H1 (cell line): ENCODE measurements around the gene RGS8. TPM values are rescaled to one million over a fixed set of nuclear protein-coding genes. Genes with fewer than 3 reads are reported as not detected.

Experiments
- RFX5 ChIP-seq: IDR thresholded peaks from 2 replicates; pipeline ENCODE4 v1.6.1; 2011; ENCODE audit warnings: low read depth, low read length, improper control_type of control experiment, borderline replicate concordance
- SIRT6 ChIP-seq: IDR thresholded peaks from one replicate; pipeline ENCODE4 v1.7.1; 2012; ENCODE audit warnings: low read length, inconsistent platforms
- polyA plus RNA-seq, 7 experiments: library from polyadenylated mRNA; depleted of rRNA in 3 of 7; stranded (reverse) in 5 of 7; unstranded in 2 of 7; fragments of >200 nt in 5 of 7; fragments of 200-250 nt in 2 of 7; gene quantifications; 1 replicate in 5 of 7; 2 replicates in 1 of 7; 4 replicates in 1 of 7; pipeline versions ENCODE4 v1.2.1 to v1.2.3, GENCODE V29; 2011 to 2013; ENCODE audit warnings: missing spikeins in 2 of 7, mixed read lengths in 2 of 7
- total RNA-seq: library from RNA; stranded (reverse); fragmentation: NEBNext Ultra II Directional; extraction: Animal tissue kit (Norgen Biotek cat#: 25700); gene quantifications from 2 replicates; pipeline ENCODE4 v1.2.1, GENCODE V29; 2021
- TF ChIP-seq, protein P1 (sequence below): fragments of 300-600 bp; sonication (generic); IDR thresholded peaks from 2 replicates; pipeline ENCODE4 v1.7.1; 2012; ENCODE audit warnings: low read length, moderate library complexity, mild to moderate bottlenecking, inconsistent platforms; ENCODE audit not compliant: insufficient replicate concordance
- TF ChIP-seq, protein P2 (sequence below): IDR thresholded peaks from 2 replicates; pipeline ENCODE4 v1.6.1; 2012; ENCODE audit warnings: inconsistent platforms

Gene RGS8
- total and polyA plus RNA-seq, 2 of the 8 experiments (the other 6 are each of a cell fraction or from before 2014, with no cell fraction given): 0.13 to 0.23 TPM

DNA sequence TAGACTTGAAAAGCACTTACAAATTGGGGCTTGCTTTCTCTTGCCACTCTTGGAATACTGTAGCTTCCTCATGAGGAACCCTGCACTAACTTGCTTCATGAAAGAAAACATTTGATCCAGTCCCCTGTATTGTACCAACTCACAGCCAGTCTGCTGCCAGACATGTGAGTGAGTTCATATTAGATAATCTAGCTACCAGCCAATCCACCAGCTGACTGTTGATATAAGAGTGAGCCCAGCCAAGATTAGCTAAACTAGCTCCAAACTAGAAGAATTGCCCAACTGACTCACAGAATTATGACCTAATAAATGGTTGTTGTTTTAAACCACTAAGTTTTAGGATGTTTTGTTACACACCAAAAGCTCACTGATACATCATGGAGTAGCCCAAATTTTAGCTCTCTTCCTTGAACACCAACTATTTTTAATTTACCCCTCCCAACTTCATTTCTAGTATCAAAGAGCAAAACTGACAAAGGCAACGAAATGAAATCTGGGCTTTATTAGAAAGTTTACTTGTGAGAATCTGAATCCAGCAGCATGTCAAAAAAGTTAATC is 6.6 kb upstream of the RGS8 start (continued):
- TF ChIP-seq, protein P1, sequence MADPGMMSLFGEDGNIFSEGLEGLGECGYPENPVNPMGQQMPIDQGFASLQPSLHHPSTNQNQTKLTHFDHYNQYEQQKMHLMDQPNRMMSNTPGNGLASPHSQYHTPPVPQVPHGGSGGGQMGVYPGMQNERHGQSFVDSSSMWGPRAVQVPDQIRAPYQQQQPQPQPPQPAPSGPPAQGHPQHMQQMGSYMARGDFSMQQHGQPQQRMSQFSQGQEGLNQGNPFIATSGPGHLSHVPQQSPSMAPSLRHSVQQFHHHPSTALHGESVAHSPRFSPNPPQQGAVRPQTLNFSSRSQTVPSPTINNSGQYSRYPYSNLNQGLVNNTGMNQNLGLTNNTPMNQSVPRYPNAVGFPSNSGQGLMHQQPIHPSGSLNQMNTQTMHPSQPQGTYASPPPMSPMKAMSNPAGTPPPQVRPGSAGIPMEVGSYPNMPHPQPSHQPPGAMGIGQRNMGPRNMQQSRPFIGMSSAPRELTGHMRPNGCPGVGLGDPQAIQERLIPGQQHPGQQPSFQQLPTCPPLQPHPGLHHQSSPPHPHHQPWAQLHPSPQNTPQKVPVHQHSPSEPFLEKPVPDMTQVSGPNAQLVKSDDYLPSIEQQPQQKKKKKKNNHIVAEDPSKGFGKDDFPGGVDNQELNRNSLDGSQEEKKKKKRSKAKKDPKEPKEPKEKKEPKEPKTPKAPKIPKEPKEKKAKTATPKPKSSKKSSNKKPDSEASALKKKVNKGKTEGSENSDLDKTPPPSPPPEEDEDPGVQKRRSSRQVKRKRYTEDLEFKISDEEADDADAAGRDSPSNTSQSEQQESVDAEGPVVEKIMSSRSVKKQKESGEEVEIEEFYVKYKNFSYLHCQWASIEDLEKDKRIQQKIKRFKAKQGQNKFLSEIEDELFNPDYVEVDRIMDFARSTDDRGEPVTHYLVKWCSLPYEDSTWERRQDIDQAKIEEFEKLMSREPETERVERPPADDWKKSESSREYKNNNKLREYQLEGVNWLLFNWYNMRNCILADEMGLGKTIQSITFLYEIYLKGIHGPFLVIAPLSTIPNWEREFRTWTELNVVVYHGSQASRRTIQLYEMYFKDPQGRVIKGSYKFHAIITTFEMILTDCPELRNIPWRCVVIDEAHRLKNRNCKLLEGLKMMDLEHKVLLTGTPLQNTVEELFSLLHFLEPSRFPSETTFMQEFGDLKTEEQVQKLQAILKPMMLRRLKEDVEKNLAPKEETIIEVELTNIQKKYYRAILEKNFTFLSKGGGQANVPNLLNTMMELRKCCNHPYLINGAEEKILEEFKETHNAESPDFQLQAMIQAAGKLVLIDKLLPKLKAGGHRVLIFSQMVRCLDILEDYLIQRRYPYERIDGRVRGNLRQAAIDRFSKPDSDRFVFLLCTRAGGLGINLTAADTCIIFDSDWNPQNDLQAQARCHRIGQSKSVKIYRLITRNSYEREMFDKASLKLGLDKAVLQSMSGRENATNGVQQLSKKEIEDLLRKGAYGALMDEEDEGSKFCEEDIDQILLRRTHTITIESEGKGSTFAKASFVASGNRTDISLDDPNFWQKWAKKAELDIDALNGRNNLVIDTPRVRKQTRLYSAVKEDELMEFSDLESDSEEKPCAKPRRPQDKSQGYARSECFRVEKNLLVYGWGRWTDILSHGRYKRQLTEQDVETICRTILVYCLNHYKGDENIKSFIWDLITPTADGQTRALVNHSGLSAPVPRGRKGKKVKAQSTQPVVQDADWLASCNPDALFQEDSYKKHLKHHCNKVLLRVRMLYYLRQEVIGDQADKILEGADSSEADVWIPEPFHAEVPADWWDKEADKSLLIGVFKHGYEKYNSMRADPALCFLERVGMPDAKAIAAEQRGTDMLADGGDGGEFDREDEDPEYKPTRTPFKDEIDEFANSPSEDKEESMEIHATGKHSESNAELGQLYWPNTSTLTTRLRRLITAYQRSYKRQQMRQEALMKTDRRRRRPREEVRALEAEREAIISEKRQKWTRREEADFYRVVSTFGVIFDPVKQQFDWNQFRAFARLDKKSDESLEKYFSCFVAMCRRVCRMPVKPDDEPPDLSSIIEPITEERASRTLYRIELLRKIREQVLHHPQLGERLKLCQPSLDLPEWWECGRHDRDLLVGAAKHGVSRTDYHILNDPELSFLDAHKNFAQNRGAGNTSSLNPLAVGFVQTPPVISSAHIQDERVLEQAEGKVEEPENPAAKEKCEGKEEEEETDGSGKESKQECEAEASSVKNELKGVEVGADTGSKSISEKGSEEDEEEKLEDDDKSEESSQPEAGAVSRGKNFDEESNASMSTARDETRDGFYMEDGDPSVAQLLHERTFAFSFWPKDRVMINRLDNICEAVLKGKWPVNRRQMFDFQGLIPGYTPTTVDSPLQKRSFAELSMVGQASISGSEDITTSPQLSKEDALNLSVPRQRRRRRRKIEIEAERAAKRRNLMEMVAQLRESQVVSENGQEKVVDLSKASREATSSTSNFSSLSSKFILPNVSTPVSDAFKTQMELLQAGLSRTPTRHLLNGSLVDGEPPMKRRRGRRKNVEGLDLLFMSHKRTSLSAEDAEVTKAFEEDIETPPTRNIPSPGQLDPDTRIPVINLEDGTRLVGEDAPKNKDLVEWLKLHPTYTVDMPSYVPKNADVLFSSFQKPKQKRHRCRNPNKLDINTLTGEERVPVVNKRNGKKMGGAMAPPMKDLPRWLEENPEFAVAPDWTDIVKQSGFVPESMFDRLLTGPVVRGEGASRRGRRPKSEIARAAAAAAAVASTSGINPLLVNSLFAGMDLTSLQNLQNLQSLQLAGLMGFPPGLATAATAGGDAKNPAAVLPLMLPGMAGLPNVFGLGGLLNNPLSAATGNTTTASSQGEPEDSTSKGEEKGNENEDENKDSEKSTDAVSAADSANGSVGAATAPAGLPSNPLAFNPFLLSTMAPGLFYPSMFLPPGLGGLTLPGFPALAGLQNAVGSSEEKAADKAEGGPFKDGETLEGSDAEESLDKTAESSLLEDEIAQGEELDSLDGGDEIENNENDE: no peak
- TF ChIP-seq, protein P2, sequence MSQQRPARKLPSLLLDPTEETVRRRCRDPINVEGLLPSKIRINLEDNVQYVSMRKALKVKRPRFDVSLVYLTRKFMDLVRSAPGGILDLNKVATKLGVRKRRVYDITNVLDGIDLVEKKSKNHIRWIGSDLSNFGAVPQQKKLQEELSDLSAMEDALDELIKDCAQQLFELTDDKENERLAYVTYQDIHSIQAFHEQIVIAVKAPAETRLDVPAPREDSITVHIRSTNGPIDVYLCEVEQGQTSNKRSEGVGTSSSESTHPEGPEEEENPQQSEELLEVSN: no peak
- TF ChIP-seq RFX5 (no peak), SIRT6 (no peak)
